Liver (tissue), 3 donors: ENCODE results near the gene RNLS.

Source experiments
- FOXA2 ChIP-seq: IDR thresholded peaks from 2 replicates; pipeline ENCODE4 v1.6.1; 2016; ENCODE audit warnings: antibody characterized with exemption
- RAD21 ChIP-seq, 2 donors: IDR thresholded peaks; 2 replicates each; pipeline ENCODE4 v1.6.1; 2016; ENCODE audit warnings: antibody characterized with exemption in 2 of 2, mild to moderate bottlenecking in 2 of 2
- SP1 ChIP-seq: IDR thresholded peaks from 2 replicates; pipeline ENCODE4 v1.6.1; 2018; ENCODE audit warnings: antibody characterized with exemption, mild to moderate bottlenecking
- TAF1 ChIP-seq: conservative IDR thresholded peaks from 2 replicates; pipeline ENCODE4 v1.6.1; 2016; ENCODE audit warnings: antibody characterized with exemption, mild to moderate bottlenecking
- YY1 ChIP-seq: IDR thresholded peaks from 2 replicates; pipeline ENCODE4 v1.6.1; 2016; ENCODE audit warnings: antibody characterized with exemption, mild to moderate bottlenecking
- TF ChIP-seq, protein P1 (sequence below): IDR thresholded peaks from 2 replicates; pipeline ENCODE4 v1.6.1; 2016; ENCODE audit warnings: antibody characterized with exemption, mild to moderate bottlenecking
- TF ChIP-seq, protein P2 (sequence below): IDR thresholded peaks from 2 replicates; pipeline ENCODE4 v1.6.1; 2016; ENCODE audit warnings: antibody characterized with exemption
- TF ChIP-seq, protein P3 (sequence below): fragments of 150-350 bp; IDR thresholded peaks from 2 replicates; pipeline ENCODE4 v1.5.1; 2017; ENCODE audit warnings: improper control_type of control experiment, low read depth, low read length; ENCODE audit not compliant: missing input control
- TF ChIP-seq, protein P4 (sequence below): IDR thresholded peaks from 2 replicates; pipeline ENCODE4 v1.6.1; 2016; ENCODE audit warnings: antibody characterized with exemption
- donor health status: healthy.
- donor health status: healthy.

DNA sequence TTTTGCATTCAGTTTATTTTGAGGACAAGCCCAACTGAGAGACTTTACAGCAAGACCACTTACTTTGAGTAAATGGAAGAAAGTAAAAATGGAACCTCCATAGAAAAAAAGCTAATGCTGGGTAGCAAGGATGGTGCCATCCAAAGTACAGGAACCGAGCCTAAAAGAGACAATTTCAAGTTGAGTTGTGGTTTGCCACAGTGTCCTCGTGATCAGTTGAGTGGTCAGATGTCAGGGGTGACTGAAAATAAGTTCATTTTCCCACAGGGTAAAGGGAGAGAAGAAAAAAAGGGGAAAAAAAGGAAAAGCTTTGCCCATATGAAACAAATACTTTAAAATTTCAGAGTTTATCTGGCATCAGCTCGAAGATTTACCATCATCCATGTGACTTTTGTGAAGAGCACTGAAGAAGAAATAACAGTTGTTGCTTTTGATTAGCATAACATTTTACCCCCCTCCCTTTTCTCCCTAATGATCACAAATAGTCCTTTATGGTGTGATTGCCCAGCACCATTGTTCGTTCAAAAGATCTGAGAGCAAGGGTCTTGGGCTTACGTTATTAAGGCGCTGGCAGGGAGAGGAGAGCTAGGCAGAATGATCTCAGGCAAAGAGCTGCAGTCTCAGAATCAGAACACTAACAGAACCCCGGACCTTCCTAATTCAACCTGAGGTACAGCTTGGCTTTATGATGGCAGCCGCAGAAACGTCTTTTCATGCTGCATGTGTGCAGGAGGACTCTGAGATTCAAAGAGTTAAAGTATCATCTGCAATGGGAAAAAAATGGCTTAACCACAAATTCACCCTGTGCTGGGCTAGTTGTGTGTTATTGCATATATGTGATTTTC lies 338.1 kb downstream of the RNLS start:
- TF ChIP-seq, protein P1, sequence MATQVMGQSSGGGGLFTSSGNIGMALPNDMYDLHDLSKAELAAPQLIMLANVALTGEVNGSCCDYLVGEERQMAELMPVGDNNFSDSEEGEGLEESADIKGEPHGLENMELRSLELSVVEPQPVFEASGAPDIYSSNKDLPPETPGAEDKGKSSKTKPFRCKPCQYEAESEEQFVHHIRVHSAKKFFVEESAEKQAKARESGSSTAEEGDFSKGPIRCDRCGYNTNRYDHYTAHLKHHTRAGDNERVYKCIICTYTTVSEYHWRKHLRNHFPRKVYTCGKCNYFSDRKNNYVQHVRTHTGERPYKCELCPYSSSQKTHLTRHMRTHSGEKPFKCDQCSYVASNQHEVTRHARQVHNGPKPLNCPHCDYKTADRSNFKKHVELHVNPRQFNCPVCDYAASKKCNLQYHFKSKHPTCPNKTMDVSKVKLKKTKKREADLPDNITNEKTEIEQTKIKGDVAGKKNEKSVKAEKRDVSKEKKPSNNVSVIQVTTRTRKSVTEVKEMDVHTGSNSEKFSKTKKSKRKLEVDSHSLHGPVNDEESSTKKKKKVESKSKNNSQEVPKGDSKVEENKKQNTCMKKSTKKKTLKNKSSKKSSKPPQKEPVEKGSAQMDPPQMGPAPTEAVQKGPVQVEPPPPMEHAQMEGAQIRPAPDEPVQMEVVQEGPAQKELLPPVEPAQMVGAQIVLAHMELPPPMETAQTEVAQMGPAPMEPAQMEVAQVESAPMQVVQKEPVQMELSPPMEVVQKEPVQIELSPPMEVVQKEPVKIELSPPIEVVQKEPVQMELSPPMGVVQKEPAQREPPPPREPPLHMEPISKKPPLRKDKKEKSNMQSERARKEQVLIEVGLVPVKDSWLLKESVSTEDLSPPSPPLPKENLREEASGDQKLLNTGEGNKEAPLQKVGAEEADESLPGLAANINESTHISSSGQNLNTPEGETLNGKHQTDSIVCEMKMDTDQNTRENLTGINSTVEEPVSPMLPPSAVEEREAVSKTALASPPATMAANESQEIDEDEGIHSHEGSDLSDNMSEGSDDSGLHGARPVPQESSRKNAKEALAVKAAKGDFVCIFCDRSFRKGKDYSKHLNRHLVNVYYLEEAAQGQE, result no peak
- no peak for TF ChIP-seq FOXA2
- no peak for TF ChIP-seq YY1
- TF ChIP-seq, protein P2, sequence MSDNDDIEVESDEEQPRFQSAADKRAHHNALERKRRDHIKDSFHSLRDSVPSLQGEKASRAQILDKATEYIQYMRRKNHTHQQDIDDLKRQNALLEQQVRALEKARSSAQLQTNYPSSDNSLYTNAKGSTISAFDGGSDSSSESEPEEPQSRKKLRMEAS, result no peak
- TF ChIP-seq, protein P3, sequence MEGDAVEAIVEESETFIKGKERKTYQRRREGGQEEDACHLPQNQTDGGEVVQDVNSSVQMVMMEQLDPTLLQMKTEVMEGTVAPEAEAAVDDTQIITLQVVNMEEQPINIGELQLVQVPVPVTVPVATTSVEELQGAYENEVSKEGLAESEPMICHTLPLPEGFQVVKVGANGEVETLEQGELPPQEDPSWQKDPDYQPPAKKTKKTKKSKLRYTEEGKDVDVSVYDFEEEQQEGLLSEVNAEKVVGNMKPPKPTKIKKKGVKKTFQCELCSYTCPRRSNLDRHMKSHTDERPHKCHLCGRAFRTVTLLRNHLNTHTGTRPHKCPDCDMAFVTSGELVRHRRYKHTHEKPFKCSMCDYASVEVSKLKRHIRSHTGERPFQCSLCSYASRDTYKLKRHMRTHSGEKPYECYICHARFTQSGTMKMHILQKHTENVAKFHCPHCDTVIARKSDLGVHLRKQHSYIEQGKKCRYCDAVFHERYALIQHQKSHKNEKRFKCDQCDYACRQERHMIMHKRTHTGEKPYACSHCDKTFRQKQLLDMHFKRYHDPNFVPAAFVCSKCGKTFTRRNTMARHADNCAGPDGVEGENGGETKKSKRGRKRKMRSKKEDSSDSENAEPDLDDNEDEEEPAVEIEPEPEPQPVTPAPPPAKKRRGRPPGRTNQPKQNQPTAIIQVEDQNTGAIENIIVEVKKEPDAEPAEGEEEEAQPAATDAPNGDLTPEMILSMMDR, result no peak
- TF ChIP-seq SP1, result no peak
- no peak for TF ChIP-seq RAD21 (IDR thresholded peaks at IDR 0.05)
- TF ChIP-seq TAF1, result no peak
- TF ChIP-seq, protein P4, sequence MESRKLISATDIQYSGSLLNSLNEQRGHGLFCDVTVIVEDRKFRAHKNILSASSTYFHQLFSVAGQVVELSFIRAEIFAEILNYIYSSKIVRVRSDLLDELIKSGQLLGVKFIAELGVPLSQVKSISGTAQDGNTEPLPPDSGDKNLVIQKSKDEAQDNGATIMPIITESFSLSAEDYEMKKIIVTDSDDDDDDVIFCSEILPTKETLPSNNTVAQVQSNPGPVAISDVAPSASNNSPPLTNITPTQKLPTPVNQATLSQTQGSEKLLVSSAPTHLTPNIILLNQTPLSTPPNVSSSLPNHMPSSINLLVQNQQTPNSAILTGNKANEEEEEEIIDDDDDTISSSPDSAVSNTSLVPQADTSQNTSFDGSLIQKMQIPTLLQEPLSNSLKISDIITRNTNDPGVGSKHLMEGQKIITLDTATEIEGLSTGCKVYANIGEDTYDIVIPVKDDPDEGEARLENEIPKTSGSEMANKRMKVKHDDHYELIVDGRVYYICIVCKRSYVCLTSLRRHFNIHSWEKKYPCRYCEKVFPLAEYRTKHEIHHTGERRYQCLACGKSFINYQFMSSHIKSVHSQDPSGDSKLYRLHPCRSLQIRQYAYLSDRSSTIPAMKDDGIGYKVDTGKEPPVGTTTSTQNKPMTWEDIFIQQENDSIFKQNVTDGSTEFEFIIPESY, result no peak
